K562 (cell line): ENCODE data around the gene SMIM35. TPM values are rescaled to one million over a fixed set of nuclear protein-coding genes. Genes with fewer than 3 reads are reported as not detected.

Source experiments
- EGR1 ChIP-seq: fragments of 450-650 bp; conservative IDR thresholded peaks from 2 replicates; pipeline ENCODE4 v1.6.1; 2017; ENCODE audit warnings: mild to moderate bottlenecking
- ETS1 ChIP-seq: conservative IDR thresholded peaks from 2 replicates; pipeline ENCODE4 v1.6.1; 2011; ENCODE audit warnings: low read depth, mild to moderate bottlenecking, low read length; ENCODE audit not compliant: control insufficient read depth
- GMEB1 ChIP-seq: fragments of 250-450 bp; sonication (Bioruptor Pico); IDR thresholded peaks from 2 replicates; pipeline ENCODE4 v1.4.0; 2020; ENCODE audit warnings: mild to moderate bottlenecking
- HDAC1 ChIP-seq, 2 experiments: fragments of 450-650 bp; IDR thresholded peaks; 2 replicates each; pipeline ENCODE4 v1.6.1; 2016 to 2017; ENCODE audit warnings: inconsistent platforms in 1 of 2, mild to moderate bottlenecking in 1 of 2, moderate library complexity in 1 of 2
- HINFP ChIP-seq: fragments of 450-650 bp; conservative IDR thresholded peaks from 2 replicates; pipeline ENCODE4 v1.6.1; 2016; ENCODE audit warnings: missing genetic modification characterization, low read depth, mild to moderate bottlenecking, control low read depth, missing compliant biosample characterization
- MAX ChIP-seq: sonication (generic); formaldehyde crosslinking; IDR thresholded peaks from 2 replicates; pipeline ENCODE4 v1.9.0; 2022; ENCODE audit warnings: mild to moderate bottlenecking, missing genetic modification reagents
- MECOM ChIP-seq: fragments of 250-450 bp; sonication (Bioruptor Pico); IDR thresholded peaks from 2 replicates; pipeline ENCODE4 v1.8.0; 2022; ENCODE audit warnings: inconsistent platforms
- MLLT1 ChIP-seq, 2 experiments: fragments of 450-650 bp; IDR thresholded peaks; 2 replicates each; pipeline ENCODE4 v1.6.1; 2016
- MLX ChIP-seq, 2 experiments: fragments of 450-650 bp in 1 of 2; sonication (generic) in 1 of 2; formaldehyde crosslinking; conservative IDR thresholded peaks; 2 replicates each; pipeline versions ENCODE4 v1.4.0 to v1.8.1; 2020 to 2022; ENCODE audit warnings: mild to moderate bottlenecking in 1 of 2, missing genetic modification reagents in 1 of 2
- NR2C1 ChIP-seq, 2 experiments: fragments of 450-650 bp; IDR thresholded peaks; 2 replicates each; pipeline ENCODE4 v1.6.1; 2017; ENCODE audit warnings: mild to moderate bottlenecking in 2 of 2, antibody characterized with exemption in 1 of 2, inconsistent platforms in 1 of 2, missing compliant biosample characterization in 1 of 2, missing genetic modification characterization in 1 of 2
- PTTG1 ChIP-seq: fragments of 450-650 bp; IDR thresholded peaks from 2 replicates; pipeline ENCODE4 v1.6.1; 2016; ENCODE audit warnings: low read depth, mild to moderate bottlenecking, missing genetic modification characterization, missing compliant biosample characterization
- SMC3 ChIP-seq: conservative IDR thresholded peaks from 2 replicates; pipeline ENCODE4 v1.6.1; 2011; ENCODE audit warnings: low read depth, low read length, improper control_type of control experiment; ENCODE audit not compliant: insufficient read depth
- SUPT5H ChIP-seq: fragments of 450-650 bp; IDR thresholded peaks from 2 replicates; pipeline ENCODE4 v1.6.1; 2016
- ZBTB33 ChIP-seq: sonication (generic); formaldehyde crosslinking; IDR thresholded peaks from 2 replicates; pipeline ENCODE4 v1.8.1; 2023; ENCODE audit warnings: mild to moderate bottlenecking, missing genetic modification reagents
- ZNF12 ChIP-seq: sonication (generic); formaldehyde crosslinking; IDR thresholded peaks from 2 replicates; pipeline ENCODE4 v1.4.0; 2020; ENCODE audit warnings: mild to moderate bottlenecking, missing genetic modification reagents
- ZNF24 ChIP-seq: fragments of 450-650 bp; IDR thresholded peaks from 2 replicates; pipeline ENCODE4 v1.6.1; 2016
- ZNF408 ChIP-seq: fragments of 250-450 bp; sonication (Bioruptor Pico); IDR thresholded peaks from 2 replicates; pipeline ENCODE4 v1.4.0; 2020; ENCODE audit warnings: low read depth, mild to moderate bottlenecking, moderate library complexity
- polyA plus RNA-seq, 8 experiments: library from polyadenylated mRNA; depleted of rRNA in 4 of 8; stranded (reverse) in 5 of 8; unstranded in 3 of 8; fragments of >200 nt; fragmentation: Nextera tagmentation in 2 of 8; fragmentation: Illumina TruSeq in 1 of 8; extraction: Ambion mirVana in 2 of 8; extraction: Trizol in 1 of 8; gene quantifications; 2 replicates each; pipeline versions ENCODE4 v1.2.1 to v1.2.3, GENCODE V29; 2011 to 2014; ENCODE audit warnings: inconsistent platforms in 1 of 8, missing spikeins in 1 of 8
- total RNA-seq, 7 experiments: library from RNA; depleted of rRNA in 6 of 7; stranded (reverse); fragments of >200 nt in 6 of 7; fragmentation: Illumina TruSeq in 2 of 7; extraction: Trizol in 2 of 7; gene quantifications; 2 replicates each; pipeline versions ENCODE4 v1.2.1 to v1.2.3, GENCODE V29; 2011 to 2021; ENCODE audit warnings: low replicate concordance in 1 of 7

SMIM35 gene
- total and polyA plus RNA-seq, 9 of the 15 experiments (the other 6 are each of a cell fraction or from before 2014, with no cell fraction given) = 0.03 TPM; not detected in 7

- TF ChIP-seq HINFP (tag) = no peak
- TF ChIP-seq HDAC1 (IDR thresholded peaks at IDR 0.05) = peak in 1 of 2 experiments; percentile 42; a peak in 2 of 4 replicates
- TF ChIP-seq ZBTB33 (CRISPR knock-in tag) = no peak
- TF ChIP-seq MECOM = no peak
- TF ChIP-seq NR2C1 (IDR thresholded peaks at IDR 0.05) = no peak
- no peak for TF ChIP-seq NR2C1 (tag; IDR thresholded peaks at IDR 0.05)
- TF ChIP-seq PTTG1 (tag) = no peak
- TF ChIP-seq MLLT1 (IDR thresholded peaks at IDR 0.05) = no peak
- TF ChIP-seq GMEB1 (CRISPR knock-in tag) = no peak
- no peak for TF ChIP-seq MLX (CRISPR knock-in tag; conservative IDR thresholded peaks at IDR 0.05)
- no peak for TF ChIP-seq ZNF408 (CRISPR knock-in tag)
- TF ChIP-seq EGR1 = peak; percentile 81
- no peak for TF ChIP-seq MAX (CRISPR knock-in tag)
- 0 out of 2 replicates have a peak, but pooled peaks have one; percentile 24 for TF ChIP-seq ZNF12 (CRISPR knock-in tag)
- no peak for TF ChIP-seq SMC3
- TF ChIP-seq ETS1 = no peak
- no peak for TF ChIP-seq SUPT5H
- TF ChIP-seq ZNF24 = no peak
Measured at GRCh38 chr11:118007040-118007439, 79.7 kb downstream of the SMIM35 start (continued).
